GM18861 (cell line): ENCODE data around the gene STUB1.
"Not testable (repeated sequence)": the region's sequence is repeated elsewhere in the genome, so short reads cannot be mapped to it uniquely, and the experiment has no call there.

Source experiments
- ATAC-seq: cut with Tn5 transposase; IDR thresholded peaks from one replicate; pipeline ENCODE4 v1.9.1; 2021; ENCODE audit not compliant: unreplicated experiment

The STUB1 gene

GRCh38 chr16:678209-678857 is 1.9 kb upstream of the STUB1 start:
- no peak for ATAC-seq

GRCh38 chr16:678858-679813 is 1.1 kb upstream of the STUB1 start:
- ATAC-seq: no peak

- ATAC-seq: no peak
These were observed 375 bp downstream of the STUB1 start for GRCh38 chr16:680625-680945.

GRCh38 chr16:680967-681745 is 946 bp downstream of the STUB1 start:
- ATAC-seq: no peak

- ATAC-seq: no peak
These were observed 1.7 kb downstream of the STUB1 start for GRCh38 chr16:681746-682427.

- no peak for ATAC-seq
These were observed 2.5 kb downstream of the STUB1 start for GRCh38 chr16:682493-683395.

GRCh38 chr16:683396-684070 is 3.3 kb downstream of the STUB1 start:
- ATAC-seq: no peak

- ATAC-seq: peak; percentile 53
These were observed 4.0 kb downstream of the STUB1 start, which contains the start of gene JMJD8 for GRCh38 chr16:684071-684794. TSS of gene JMJD8 (minus strand) at chr16:684334. CDS start at chr16:684319, 15 bp downstream.

GRCh38 chr16:684961-685696 is 4.9 kb downstream of the STUB1 start:
- no peak for ATAC-seq

GRCh38 chr16:685967-686366 is 5.8 kb downstream of the STUB1 start:
- no peak for ATAC-seq

- ATAC-seq: no peak
These were observed 6.5 kb downstream of the STUB1 start for GRCh38 chr16:686459-687260.

- ATAC-seq: no peak
These were observed 7.3 kb downstream of the STUB1 start for GRCh38 chr16:687499-687898.

GRCh38 chr16:689175-689897 is 9.1 kb downstream of the STUB1 start:
- no peak for ATAC-seq

- ATAC-seq: not testable (repeated sequence)
These were observed 11.0 kb downstream of the STUB1 start for GRCh38 chr16:691242-691641.

GRCh38 chr16:692356-693108 is 12.3 kb downstream of the STUB1 start:
- ATAC-seq: no peak

GRCh38 chr16:693364-693763 is 13.2 kb downstream of the STUB1 start:
- no peak for ATAC-seq
